Fibroblast of gingiva (primary cell): ENCODE results near the gene ADCY6.
A peak's percentile ranks its signal among the peaks of the same experiment; 100 is the strongest.
"Not testable (repeated sequence)": the region's sequence is repeated elsewhere in the genome, so short reads cannot be mapped to it uniquely, and the experiment has no call there.

Experiments used
- DNase-seq: peaks from one replicate; pipeline ENCODE4 v3.0.0-alpha.2; 2011; ENCODE audit warnings: low read depth

ADCY6 gene

DNA sequence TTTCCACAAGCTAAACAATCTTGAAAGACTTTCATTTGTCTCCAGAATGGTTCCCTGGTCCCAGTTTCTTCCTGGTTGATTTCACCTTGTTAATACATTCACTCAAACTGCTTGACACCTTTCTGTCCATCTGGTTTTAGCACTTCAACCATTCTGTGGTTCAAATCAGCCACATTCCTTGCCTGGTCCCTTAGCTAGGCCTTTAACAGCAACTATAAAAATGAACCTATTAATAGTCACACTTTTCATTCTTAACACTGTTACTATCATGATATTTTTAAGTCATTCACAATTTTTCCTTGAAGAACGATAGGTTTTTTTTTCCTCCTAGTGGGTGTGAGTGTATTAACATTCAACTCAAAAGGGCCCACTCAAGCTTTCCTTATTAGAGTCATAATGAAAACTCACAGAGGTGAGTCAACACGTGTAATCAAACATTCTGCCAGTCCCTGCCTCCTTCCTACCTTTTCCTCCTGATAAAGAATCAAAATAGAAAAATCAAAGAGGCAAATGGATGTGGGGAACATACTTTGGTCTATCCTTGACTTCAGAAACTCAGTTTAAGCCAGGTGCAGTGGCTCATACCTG is 38.0 kb downstream of the ADCY6 start:
- DNase-seq = no peak

DNA sequence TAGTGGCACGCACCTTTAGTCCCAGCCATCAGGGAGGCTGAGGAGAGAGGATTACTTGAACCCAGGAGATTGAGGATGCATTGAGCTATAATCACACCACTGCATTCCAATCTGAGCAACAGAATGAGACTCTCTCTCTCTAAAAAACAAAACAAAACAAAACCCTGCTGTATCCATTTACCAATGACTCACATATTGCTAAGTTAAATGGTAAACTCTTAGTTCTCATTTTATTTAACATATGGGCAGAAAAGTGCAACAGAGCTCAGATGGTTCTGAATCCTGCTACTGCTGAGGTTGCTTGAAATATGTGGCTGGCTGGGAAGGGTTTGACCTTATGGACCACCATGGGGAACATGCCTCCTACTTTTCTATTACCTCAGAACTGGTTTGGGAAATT is 38.7 kb downstream of the ADCY6 start:
- peak; percentile 27 for DNase-seq

DNA sequence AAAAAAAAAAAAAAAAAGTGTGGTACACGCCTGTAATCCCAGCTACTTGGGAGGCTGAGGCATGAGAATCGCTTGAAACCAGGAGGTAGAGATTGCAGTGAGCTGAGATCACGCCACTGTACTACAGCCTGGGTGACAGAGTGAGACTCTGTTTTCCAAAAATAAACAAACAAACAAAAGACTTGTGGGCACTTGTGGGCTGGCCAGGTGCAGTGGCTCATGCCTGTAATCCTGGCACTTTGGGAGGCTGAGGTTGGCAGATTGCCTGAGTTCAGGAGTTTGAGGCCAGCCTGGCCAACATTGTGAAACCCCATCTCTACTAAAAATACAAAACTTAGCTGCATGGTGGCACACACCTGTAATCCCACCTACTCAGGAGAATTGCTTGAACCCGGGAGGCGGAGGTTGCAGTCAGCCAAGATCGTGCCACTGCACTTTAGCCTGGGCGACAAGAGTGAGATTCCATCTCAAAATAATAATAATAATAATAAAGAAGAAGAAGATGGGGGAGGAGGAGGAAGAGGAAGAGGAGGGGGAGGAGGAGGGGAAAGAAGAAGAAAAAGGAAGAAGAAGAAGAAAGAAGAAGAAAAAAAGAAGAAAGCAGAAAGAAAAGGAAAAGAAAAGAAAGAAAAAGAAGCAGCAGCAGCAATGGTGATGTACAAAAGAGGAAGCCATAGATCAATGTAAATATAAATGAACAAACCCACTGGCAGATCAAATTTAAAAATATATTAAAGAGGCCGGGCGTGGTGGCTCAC is 44.5 kb downstream of the ADCY6 start:
- no peak for DNase-seq

DNA sequence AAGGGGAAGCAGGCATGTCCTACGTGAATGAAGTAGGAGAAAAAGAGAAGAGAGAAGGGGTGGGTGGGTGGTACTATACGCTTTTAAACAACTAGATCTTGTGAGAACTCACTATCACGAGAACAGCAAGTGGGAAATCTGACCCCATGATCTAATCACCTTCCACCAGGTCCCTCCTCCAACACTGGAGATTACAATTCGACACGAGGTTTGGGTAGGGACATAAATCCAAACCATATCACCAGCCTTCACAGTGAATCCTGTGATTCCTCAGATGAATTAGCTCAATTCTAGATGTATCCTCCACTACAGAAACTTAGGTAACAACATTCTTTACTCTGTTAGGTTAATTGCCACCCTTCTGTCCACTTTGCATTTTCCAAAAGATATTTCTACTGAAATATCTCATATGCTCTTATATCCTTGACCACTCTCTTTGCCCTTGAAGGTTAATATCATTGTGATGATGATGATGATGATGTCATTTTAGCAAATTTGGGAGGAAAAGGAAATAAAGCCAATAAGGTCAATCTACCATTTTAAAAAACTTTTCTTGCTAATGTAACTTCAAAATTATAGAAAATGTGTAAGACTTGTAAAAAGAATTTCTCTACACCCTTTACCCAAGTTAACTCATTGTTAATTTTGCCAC is 49.1 kb downstream of the ADCY6 start:
- DNase-seq = no peak

DNA sequence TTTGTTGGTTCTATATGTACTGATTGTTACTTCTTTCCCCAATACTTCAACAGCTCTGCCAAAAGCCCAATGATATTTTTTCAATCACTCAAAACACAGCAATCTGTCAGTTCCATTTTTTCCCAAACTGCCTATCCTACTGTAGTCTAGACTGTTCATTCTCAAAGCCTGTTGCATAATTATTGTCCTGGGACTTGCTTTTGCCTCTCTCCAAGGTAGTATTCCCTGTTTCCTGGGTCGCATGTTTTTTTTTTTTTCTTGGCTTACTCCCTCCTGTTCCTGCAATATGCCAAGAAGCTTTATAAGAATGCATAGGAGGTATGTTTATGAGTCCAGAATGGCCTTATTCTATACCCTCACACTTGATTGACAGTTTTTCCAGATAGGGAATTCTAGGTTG is 52.4 kb downstream of the ADCY6 start:
- no peak for DNase-seq

DNA sequence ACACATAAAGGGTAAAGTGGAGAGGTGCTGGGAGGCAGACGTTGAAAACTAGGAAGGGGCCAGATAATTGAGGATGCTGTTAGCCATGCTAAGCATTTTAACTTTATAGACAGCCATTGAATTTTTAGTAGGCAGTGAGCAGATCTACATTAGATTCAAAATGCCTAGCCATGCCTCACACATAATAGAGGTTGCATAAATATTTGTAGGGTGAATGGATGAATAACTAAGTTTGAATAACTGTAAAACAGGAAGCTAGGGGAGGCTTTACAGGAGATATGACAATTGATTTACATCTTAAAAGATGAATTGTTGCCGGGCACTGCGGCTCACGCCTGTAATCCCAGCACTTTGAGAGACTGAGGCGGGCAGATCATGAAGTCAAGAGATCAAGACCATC is 60.1 kb downstream of the ADCY6 start:
- DNase-seq = no peak

DNA sequence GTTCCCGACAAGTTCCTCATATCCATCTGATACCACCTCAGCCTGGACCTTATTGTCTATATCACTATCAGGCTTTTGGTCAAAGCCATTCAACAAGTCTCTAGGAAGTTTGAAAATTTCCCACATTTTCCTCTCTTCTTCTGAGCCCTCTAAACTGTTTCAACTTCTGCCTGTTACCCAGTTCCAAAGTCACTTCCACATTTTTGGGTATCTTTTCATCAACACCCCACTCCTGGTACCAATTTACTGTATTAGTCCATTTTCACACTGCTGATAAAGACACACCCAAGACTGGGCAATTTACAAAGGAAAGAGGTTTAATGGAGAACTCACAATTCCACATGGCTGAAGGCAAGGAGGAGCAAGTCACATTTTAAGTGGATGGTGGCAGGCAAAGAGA is 68.2 kb downstream of the ADCY6 start:
- DNase-seq = not testable (repeated sequence)

DNA sequence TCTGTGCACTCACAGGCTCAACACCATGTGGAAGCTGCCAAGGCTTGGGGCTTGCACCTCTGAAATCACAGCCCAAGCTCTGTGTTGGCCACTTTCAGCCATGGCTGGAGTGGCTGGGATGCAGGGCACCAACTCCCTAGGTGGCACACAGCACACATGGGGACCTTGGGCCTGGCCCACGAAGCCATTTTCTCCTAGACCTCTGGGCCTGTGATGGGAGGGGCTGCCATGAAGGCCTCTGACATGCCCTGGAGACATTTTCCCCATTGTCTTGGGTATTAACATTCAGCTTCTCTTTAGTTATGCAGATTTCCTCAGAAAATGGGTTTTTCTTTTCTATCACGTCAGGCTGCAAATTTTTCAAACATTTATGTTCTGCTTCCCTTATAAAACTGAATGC is 68.7 kb downstream of the ADCY6 start:
- not testable (repeated sequence) for DNase-seq

DNA sequence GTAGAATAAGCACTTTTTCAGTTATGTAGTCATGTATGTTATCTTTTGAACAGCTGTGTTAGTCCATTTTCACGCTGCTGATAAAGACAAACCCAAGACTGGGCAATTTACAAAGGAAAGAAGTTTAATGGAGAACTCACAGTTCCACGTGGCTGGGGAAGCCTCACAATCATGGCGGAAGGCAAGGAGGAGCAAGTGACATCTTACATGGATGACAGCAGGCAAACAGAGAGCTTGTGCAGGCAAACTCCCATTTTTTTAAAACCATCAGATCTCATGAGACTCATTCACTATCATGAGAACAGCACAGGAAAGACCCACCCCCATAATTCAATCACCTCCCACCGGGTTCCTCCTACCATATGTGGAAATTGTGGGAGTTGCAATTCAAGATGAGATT is 69.9 kb downstream of the ADCY6 start:
- not testable (repeated sequence) for DNase-seq

DNA sequence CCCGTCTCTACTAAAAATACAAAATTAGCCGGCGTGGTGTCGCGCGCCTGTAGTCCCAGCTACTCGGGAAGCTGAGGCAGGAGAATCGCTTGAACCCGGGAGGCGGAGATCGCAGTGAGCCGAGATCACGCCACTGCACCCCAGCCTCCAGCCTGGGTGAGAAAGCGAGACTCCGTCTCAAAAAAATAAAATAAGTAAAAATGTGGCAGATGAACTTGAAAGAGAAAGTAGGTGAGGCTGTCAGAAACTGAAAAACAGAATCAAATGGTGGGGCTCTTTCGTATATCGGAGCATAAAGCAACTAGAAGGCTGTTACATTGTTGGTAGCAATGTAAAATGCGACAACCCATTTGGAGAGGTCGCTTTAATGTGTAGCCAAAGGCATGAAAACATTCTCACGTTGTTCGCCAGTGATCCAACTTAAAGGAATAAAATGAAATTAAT is 71.6 kb downstream of the ADCY6 start:
- no peak for DNase-seq

DNA sequence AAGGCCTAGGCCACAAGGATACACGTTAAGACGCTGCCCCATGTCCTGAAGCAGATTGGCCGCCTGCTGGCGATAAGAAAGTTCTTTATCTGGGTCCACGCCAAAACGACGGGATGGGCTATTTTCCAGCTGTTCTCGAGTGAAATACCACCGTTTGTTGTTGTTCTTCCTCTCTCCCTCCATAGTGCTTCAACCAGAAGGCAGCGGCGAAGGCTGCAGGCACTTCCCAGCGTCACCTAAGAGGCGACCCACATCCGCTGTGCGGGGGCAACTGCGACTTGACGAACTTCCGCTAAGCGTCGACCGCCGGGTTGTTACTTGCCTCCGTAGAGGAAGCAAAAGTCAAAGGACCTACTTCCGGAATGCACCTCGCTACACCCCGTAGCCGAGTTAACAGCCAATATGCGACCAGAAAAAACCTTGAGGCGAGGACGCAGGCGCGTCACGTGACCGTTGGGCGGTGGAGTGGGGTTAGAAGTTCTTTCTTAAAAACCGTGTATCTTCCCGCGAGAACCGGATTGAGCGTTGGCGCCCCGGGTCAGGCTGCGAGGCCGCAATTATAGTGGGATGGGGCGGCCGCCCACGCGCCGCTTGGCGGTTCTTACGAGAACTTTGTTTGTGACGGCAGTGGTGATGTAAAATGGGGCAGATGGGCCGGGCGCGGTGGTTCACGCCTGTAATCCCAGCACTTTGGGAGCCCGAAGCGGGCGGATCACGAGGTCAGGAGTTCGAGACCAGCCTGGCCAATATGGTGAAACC is 72.2 kb downstream of the ADCY6 start, which contains the start of gene CCNT1:
TSS of gene CCNT1 (minus strand) at position 215 of the 759 bp plus-strand sequence. CDS start at position 183, 32 bp downstream.
- peak; percentile 100 for DNase-seq
